ENCODE data around the gene FGFRL1. TPM values are rescaled to one million over a fixed set of nuclear protein-coding genes. Genes with fewer than 3 reads are reported as not detected.

Gene FGFRL1
- total RNA-seq, 1 experiment from 2014 or later, result 28.5 TPM

GRCh38 chr4:1002631-1003251 lies 8.7 kb upstream of the FGFRL1 start:
- DNase-seq (ENCODE audit: low spot score), result no peak
- in situ Hi-C loops (cut with HindIII; ENCODE audit: low sequenced_read_pairs), result no loop called here

- no peak for DNase-seq (ENCODE audit: low spot score)
Observed at GRCh38 chr4:1003271-1004070, 8.0 kb upstream of the FGFRL1 start.

GRCh38 chr4:1004071-1004418 lies 7.4 kb upstream of the FGFRL1 start:
- in situ Hi-C loops (cut with HindIII; ENCODE audit: low sequenced_read_pairs), result no loop called here
- DNase-seq (ENCODE audit: low spot score), result no peak

More at GRCh38 chr4:1003271-1004070, 8.0 kb upstream of the FGFRL1 start:
- in situ Hi-C loops (cut with HindIII; ENCODE audit: low sequenced_read_pairs), result no loop called here

GRCh38 chr4:1004557-1005485 lies 6.6 kb upstream of the FGFRL1 start:
- in situ Hi-C loops (cut with HindIII; ENCODE audit: low sequenced_read_pairs), result no loop called here
- no peak for DNase-seq (ENCODE audit: low spot score)

DNA sequence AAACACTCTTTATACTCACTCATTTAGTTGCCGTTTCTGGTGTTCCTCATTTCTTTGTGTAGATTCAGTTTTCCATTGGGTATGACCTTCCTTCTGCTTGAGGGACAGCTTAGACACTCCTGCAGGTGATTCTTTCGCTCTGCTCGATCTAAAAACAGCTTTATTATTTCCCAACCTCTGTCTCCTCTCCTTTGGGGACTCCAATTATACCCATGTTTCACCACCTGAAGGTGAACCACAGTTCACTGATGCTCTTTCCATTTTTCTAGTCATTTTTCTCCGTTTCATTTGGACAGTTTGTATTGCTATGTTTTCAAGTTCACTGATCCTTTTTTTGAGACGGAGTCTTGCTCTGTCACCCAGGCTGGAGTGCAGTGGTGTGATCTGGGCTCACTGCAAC lies 4.6 kb upstream of the FGFRL1 start:
- DNase-seq (ENCODE audit: low spot score), result no peak
- in situ Hi-C loops (cut with HindIII; ENCODE audit: low sequenced_read_pairs), result no loop called here

DNA sequence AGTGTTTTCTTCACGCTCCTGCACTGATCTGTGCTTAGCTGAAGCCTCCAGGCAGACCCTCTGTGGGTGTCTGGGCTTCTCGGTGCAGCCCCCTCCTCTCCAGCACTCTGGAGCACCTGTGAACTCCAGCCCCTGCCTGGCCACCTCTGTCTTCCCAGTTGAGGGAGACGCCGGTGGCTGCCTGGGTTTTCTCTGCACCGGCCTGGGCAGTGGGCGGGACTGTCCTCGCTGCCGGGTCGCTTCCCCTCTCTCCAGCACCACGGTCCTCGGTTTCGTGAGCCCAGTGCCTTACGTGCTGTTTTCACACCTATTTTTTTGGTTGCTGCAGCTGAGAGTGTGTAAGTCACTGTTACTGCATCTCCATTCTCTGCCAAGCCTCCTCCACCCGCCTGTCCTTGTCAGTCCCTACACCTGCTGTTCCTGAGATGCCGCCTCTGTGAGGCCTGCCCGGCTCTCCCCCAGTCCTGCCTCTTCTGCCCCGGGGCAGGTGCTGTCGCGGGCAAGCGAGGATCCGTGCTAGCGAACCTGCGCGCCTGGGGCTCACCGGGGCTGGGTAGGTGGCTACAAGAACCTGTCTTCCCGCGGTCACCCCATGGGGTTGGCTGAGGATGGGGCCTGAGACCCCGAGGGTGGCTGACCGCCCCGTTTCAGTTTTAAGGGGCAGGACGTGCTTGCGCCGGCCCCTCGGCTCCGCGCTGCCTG lies 2.4 kb upstream of the FGFRL1 start:
- no peak for DNase-seq (ENCODE audit: low spot score)
- in situ Hi-C loops (cut with HindIII; ENCODE audit: low sequenced_read_pairs), result no loop called here

- in situ Hi-C loops (cut with HindIII; ENCODE audit: low sequenced_read_pairs), result no loop called here
- peak; percentile 54 for DNase-seq (ENCODE audit: low spot score)
Observed at GRCh38 chr4:1009542-1010394, 1.7 kb upstream of the FGFRL1 start.

DNA sequence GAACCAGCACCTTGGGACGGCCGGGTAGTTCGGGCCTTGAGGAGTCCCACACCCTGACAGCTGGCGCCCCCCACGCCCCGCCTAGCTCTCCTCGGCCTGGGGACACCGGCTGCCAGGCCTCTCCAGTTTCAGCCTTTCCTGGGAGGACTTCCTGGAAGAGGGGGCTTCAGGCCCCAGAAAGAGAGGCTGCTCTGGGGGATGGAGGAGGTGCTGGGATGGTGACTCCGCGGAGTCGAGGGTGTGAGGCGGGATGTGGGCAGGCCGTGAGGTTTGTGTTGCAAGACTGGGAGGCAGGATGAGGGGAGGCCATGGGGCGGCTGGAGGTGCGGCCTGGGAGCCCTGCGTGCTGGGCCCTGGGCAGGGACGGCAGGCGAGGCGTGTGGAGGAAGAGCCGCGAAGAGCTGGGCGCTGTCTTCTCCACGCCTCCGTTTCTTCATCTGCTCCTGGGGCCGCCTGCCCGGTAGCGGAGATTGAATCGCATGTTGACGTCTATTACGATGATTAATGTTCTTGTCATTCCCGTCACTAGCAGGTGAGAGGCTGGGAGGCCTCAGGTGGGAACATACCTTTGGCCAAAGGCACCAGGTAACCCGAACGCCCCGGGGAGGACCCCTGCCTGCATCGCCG lies 918 bp upstream of the FGFRL1 start:
- in situ Hi-C loops (cut with HindIII; ENCODE audit: low sequenced_read_pairs), result no loop called here
- DNase-seq (ENCODE audit: low spot score), result no peak

DNA sequence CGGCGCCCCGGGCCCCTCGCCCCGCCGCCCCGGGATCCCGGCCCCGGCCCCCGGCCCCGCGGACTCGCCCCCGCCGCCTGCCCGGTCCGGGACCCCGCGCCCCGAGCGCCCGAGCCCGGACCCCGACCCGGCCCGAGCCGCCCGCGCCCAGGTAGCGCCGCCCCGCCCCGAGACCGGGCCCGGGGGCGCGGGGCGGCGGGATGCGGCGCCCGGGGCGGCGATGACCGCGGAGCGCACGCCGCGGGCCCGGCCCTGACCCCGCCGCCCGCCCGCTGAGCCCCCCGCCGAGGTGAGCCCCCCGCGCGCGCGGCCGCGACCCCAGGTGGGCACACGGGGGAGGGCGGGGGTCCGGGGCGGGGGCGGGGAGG lies 224 bp downstream of the FGFRL1 start:
- DNase-seq (ENCODE audit: low spot score), result no peak
- in situ Hi-C loops (cut with HindIII; ENCODE audit: low sequenced_read_pairs), result no loop called here

DNA sequence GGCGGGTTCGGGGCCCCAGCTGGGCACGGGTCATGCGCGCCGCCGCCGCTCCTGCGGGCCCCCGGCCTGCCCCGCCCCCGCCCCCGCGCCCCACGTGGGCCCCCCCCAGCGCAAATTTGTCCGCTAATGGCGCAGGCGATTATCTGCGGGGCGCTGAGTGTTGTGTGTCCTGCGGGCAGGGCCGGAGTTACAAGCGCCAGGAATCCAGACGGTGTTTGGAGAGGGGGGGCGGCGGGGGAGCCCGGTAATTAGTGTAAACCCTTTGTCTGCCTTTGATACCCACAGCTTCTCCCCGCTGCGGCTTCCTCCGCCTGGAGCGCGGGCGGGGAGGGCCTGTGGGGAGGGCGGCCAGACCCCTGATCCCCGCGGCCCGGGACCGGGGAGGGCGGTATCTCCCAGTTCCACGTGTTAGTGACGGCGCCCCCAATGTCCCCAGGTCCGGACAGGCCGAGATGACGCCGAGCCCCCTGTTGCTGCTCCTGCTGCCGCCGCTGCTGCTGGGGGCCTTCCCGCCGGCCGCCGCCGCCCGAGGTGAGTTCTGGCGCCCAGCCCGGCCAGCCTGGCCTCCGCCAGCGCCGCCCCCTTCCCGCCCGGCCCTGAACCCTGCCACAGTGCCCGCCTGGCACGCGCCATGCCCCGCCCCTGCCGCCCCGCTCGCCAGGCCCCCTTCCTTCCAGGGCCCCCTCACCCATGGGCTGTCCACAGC lies 761 bp downstream of the FGFRL1 start:
- in situ Hi-C loops (cut with HindIII; ENCODE audit: low sequenced_read_pairs), result no loop called here
- DNase-seq (ENCODE audit: low spot score), result no peak

- no peak for DNase-seq (ENCODE audit: low spot score)
- in situ Hi-C loops (cut with HindIII; ENCODE audit: low sequenced_read_pairs), result no loop called here
Observed at GRCh38 chr4:1013225-1014073, 2.0 kb downstream of the FGFRL1 start.

DNA sequence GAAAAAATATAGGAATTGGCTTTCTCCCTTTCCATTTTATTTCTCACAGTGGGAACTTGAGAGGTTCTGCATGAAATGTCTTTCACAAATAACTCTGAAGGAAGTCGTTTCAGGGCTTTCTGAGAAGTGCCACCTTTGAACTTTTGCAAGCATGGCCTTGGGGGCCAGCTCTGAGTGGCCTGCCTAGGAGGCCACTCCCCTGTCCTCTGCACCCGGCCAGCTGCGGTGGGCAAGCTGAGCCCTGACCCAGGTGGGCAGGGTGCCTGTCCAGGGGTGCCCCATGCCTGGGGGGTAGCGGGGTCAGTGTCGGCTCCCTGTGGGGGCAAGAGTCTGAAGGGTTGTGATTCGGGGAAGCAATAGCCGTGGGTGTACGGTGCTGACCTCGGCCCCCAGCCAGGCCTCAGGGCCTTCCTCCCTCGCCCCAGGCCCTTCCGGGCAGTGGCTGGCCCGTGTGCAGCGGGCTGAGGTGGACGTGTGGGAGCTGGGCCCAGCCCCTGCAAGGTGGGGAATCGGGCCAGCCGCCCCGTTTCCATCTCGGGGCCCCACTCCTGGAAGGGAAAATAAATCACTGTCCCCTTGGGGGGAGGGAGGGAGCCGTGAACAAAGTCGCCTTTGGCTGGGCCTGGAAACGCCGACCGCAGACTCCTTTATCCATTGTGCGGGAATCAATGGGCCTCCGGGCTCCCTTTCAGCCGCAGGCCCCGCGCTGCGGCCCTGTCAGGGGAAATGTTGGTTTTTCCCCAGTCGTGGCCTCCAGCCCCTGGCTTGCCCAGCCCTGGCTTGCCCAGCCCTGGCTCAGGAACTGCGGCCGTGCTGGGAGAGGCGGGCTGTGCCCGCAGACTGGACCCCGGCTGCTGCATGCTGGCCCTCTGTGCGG lies 3.1 kb downstream of the FGFRL1 start:
- in situ Hi-C loops (cut with HindIII; ENCODE audit: low sequenced_read_pairs), result no loop called here
- DNase-seq (ENCODE audit: low spot score), result no peak

- DNase-seq (ENCODE audit: low spot score), result no peak
- in situ Hi-C loops (cut with HindIII; ENCODE audit: low sequenced_read_pairs), result no loop called here
Observed at GRCh38 chr4:1015179-1015578, 3.8 kb downstream of the FGFRL1 start.

- in situ Hi-C loops (cut with HindIII; ENCODE audit: low sequenced_read_pairs), result no loop called here
- DNase-seq (ENCODE audit: low spot score), result no peak
Observed at GRCh38 chr4:1015746-1016145, 4.3 kb downstream of the FGFRL1 start.

GRCh38 chr4:1017211-1017610 lies 5.8 kb downstream of the FGFRL1 start:
- DNase-seq (ENCODE audit: low spot score), result no peak
- in situ Hi-C loops (cut with HindIII; ENCODE audit: low sequenced_read_pairs), result no loop called here

DNA sequence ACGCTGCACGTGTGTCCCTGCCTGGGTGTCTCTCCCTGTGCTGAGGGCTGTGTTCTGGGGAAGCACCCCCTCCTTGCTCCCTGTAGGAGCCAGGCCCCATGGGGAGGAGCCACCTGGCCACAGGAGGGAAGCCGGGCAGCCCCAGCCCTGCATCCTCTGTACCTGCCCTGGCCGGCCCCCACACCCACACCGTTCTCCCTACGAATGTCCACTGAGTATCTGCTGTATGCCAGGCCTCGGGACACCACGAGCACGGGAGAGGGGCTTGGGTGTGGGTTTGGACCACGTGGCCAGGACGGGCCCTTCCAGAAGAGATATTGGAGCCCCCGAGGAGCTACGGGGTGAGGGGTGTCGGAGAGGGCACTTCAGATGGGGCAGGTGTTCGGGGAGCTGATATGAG lies 6.3 kb downstream of the FGFRL1 start:
- no peak for DNase-seq (ENCODE audit: low spot score)
- in situ Hi-C loops (cut with HindIII; ENCODE audit: low sequenced_read_pairs), result no loop called here

Data from G401 (cell line).